Small intestine (tissue), 7 donors: ENCODE data around the gene D2HGDH. TPM values are rescaled to one million over a fixed set of nuclear protein-coding genes. Genes with fewer than 3 reads are reported as not detected.
A peak's percentile ranks its signal among the peaks of the same experiment; 100 is the strongest.
"Not testable (repeated sequence)": the region's sequence is repeated elsewhere in the genome, so short reads cannot be mapped to it uniquely, and the experiment has no call there.

Experiments
- DNase-seq, 2 donors: peaks; one replicate each; pipeline versions ENCODE4 v3.0.0 to v3.0.0-alpha.2; 2013
- FAIRE-seq: peaks from 2 replicates; lab custom pipeline; 2012; peaks lifted over from hg19 to GRCh38; lab: Jason Lieb, UNC
- H3K27ac ChIP-seq, 3 donors: one replicate each; pipeline ENCODE4 v1.5.1; 2013; ENCODE audit warnings: low read length in 2 of 3, mild to moderate bottlenecking in 2 of 3, control low read depth in 1 of 3, inconsistent platforms in 1 of 3, low read depth in 1 of 3, moderate library complexity in 1 of 3
- H3K27me3 ChIP-seq, 3 donors: one replicate each; pipeline ENCODE4 v1.6.1; 2013; ENCODE audit warnings: low read length in 3 of 3, inconsistent platforms in 1 of 3; ENCODE audit not compliant: control insufficient read depth in 3 of 3, insufficient read depth in 3 of 3
- H3K36me3 ChIP-seq, 3 donors: one replicate each; pipeline ENCODE4 v1.6.1; 2013; ENCODE audit warnings: low read length in 3 of 3, inconsistent platforms in 1 of 3, low read depth in 1 of 3, mild to moderate bottlenecking in 1 of 3, moderate library complexity in 1 of 3; ENCODE audit not compliant: control insufficient read depth in 3 of 3, insufficient read depth in 2 of 3
- H3K4me1 ChIP-seq, 3 donors: one replicate each; pipeline ENCODE4 v1.6.1; 2013; ENCODE audit warnings: low read length in 2 of 3, inconsistent platforms in 1 of 3, low read depth in 1 of 3, mild to moderate bottlenecking in 1 of 3, moderate library complexity in 1 of 3; ENCODE audit not compliant: control insufficient read depth in 3 of 3, insufficient read depth in 2 of 3
- H3K4me3 ChIP-seq, 3 donors: one replicate each; pipeline ENCODE4 v1.5.1; 2013; ENCODE audit warnings: low read length in 3 of 3, control low read depth in 1 of 3, inconsistent platforms in 1 of 3, low read depth in 1 of 3, mild to moderate bottlenecking in 1 of 3, moderate library complexity in 1 of 3
- H3K9me3 ChIP-seq, 2 donors: one replicate each; pipeline ENCODE4 v1.6.1; 2013; ENCODE audit warnings: low read depth in 1 of 2, low read length in 1 of 2; ENCODE audit not compliant: control insufficient read depth in 2 of 2, insufficient read depth in 1 of 2
- WGBS, 3 donors: extraction: QIAGEN DNeasy Blood & Tissue Kit; methylation state at CpG; one replicate each; pipeline ENCODE4 v1.1.7; 2013; 5-methylcytosine and 5-hydroxymethylcytosine counted together
- polyA plus RNA-seq, 4 donors: library from polyadenylated mRNA; stranded (reverse) in 3 of 4; unstranded in 1 of 4; fragments of 200-250 nt in 3 of 4; fragments of 120-200 nt in 1 of 4; gene quantifications; one replicate each; pipeline versions ENCODE4 v1.2.1 to v1.2.3, GENCODE V29; 2013
- donor health status: healthy with polysubstance abuse.
- donor health status: control.
- donor health status: control.
- donor health status: Bipolar disorder and iron deficiency.
- donor health status: healthy.

D2HGDH gene
- polyA plus RNA-seq, 4 donors: 19.6 to 57.5 (median 33.5) TPM

- H3K9me3 ChIP-seq, H3K4me3 ChIP-seq, FAIRE-seq, DNase-seq, H3K27ac ChIP-seq, H3K36me3 ChIP-seq: not testable (repeated sequence)
- 20 to 29% methylated on average over 1 to 3 of the region's 8 CpGs; no CpG with 5 or more reads in 1 of the 3 donors for WGBS, 3 donors
- Histone ChIP-seq H3K4me1 (peaks cover 0 to 17% (median 0%) of the 10 kb centered on the region in 3 donors), H3K27me3 (peaks cover 3 to 28% (median 5%) of the 10 kb centered on the region in 3 donors)
Measured at GRCh38 chr2:241806217-241806616, 71.8 kb downstream of the D2HGDH start.

- no peak for FAIRE-seq
- Histone ChIP-seq H3K9me3 (no peaks in the 10 kb centered on the region), H3K27ac (peak overlapping the region in 1 of 3 donors; percentile 69), H3K4me1 (peaks cover 0 to 17% (median 0%) of the 10 kb centered on the region in 3 donors), H3K36me3 (no peaks in the 10 kb centered on the region), H3K4me3 (no peak overlapping the region), H3K27me3 (peaks cover 0 to 15% (median 5%) of the 10 kb centered on the region in 3 donors)
- no peak for DNase-seq
- WGBS, 3 donors: 75 to 81% (median 81%) methylated on average over 16 to 17 of the region's 17 CpGs
Measured at GRCh38 chr2:241808051-241808720, 73.8 kb downstream of the D2HGDH start.

GRCh38 chr2:241808721-241809382 lies 74.4 kb downstream of the D2HGDH start, which contains the start of gene NEU4:
TSS of gene NEU4 (plus strand) at chr2:241809193. CDS start at chr2:241814485, 5,292 bp downstream.
- FAIRE-seq (no peak), DNase-seq (peak; percentile 65 to 92)
- Histone ChIP-seq H3K9me3 (no peaks in the 10 kb centered on the region), H3K27me3 (peaks cover 0 to 11% (median 5%) of the 10 kb centered on the region in 3 donors), H3K4me3 (peak within 1 kb of the TSS in 1 of 3 donors; percentile 71), H3K27ac (peak within 1 kb of the TSS in 1 of 3 donors; percentile 69), H3K36me3 (no peaks in the 10 kb centered on the region), H3K4me1 (peaks cover 0 to 15% (median 0%) of the 10 kb centered on the region in 3 donors)
- WGBS, 3 donors: 26 to 72% (median 47%) methylated on average over 30 to 31 of the region's 31 CpGs

GRCh38 chr2:241809383-241810306 lies 75.2 kb downstream of the D2HGDH start:
- WGBS, 3 donors: 49 to 80% (median 64%) methylated on average over 26 to 29 of the region's 29 CpGs
- no peaks in the 10 kb centered on the region for H3K36me3 ChIP-seq
- no peak for DNase-seq
- FAIRE-seq: no peak
- peak overlapping the region in 1 of 3 donors; percentile 66 for H3K27ac ChIP-seq
- no peaks in the 10 kb centered on the region for H3K9me3 ChIP-seq
- peaks cover 0 to 7% (median 0%) of the 10 kb centered on the region in 3 donors for H3K4me1 ChIP-seq
- peak overlapping the region in 1 of 3 donors; percentile 71 for H3K4me3 ChIP-seq
- peaks cover 0 to 3% (median 0%) of the 10 kb centered on the region in 3 donors for H3K27me3 ChIP-seq

- Histone ChIP-seq H3K27ac (no peak overlapping the region), H3K9me3 (no peaks in the 10 kb centered on the region), H3K4me1 (peaks cover 0 to 4% (median 0%) of the 10 kb centered on the region in 3 donors), H3K4me3 (peak overlapping the region in 1 of 3 donors; percentile 71), H3K27me3 (no peaks in the 10 kb centered on the region), H3K36me3 (no peaks in the 10 kb centered on the region)
- 76 to 87% (median 82%) methylated on average over 24 to 28 of the region's 28 CpGs for WGBS, 3 donors
- FAIRE-seq (no peak), DNase-seq (no peak)
Measured at GRCh38 chr2:241810307-241811200, 76.1 kb downstream of the D2HGDH start.

GRCh38 chr2:241811201-241811951 lies 76.9 kb downstream of the D2HGDH start:
- H3K27me3 ChIP-seq: no peaks in the 10 kb centered on the region
- no peak for DNase-seq
- no peak overlapping the region for H3K27ac ChIP-seq
- no peak overlapping the region for H3K4me3 ChIP-seq
- no peaks in the 10 kb centered on the region for H3K36me3 ChIP-seq
- 86 to 89% (median 88%) methylated on average over 27 of the region's 27 CpGs for WGBS, 3 donors
- H3K9me3 ChIP-seq: no peaks in the 10 kb centered on the region
- FAIRE-seq: no peak
- peaks cover 0 to 4% (median 0%) of the 10 kb centered on the region in 3 donors for H3K4me1 ChIP-seq
